Measurements from ENCODE around the gene MYO16.

MYO16 gene

GRCh38 chr13:108921238-108921637 lies 291.8 kb downstream of the MYO16 start:
- no peak overlapping the region for H3K4me3 ChIP-seq (ENCODE audit: low read depth, low read length)
- TF ChIP-seq CTCF (IDR thresholded peaks at IDR 0.05; ENCODE audit: insufficient read depth, low read depth, low read length, missing control alignments) = no peak
- DNase-seq (ENCODE audit: low read depth) = no peak

- TF ChIP-seq CTCF (IDR thresholded peaks at IDR 0.05; ENCODE audit: insufficient read depth, low read depth, low read length, missing control alignments) = no peak
- H3K4me3 ChIP-seq (ENCODE audit: low read depth, low read length) = no peak overlapping the region
- no peak for DNase-seq (ENCODE audit: low read depth)
These were observed 292.7 kb downstream of the MYO16 start for GRCh38 chr13:108922108-108922507.

GRCh38 chr13:108923386-108924047 lies 294.1 kb downstream of the MYO16 start:
- DNase-seq (ENCODE audit: low read depth) = no peak
- no peak for TF ChIP-seq CTCF (IDR thresholded peaks at IDR 0.05; ENCODE audit: insufficient read depth, low read depth, low read length, missing control alignments)
- no peak overlapping the region for H3K4me3 ChIP-seq (ENCODE audit: low read depth, low read length)

GRCh38 chr13:108924134-108924533 lies 294.7 kb downstream of the MYO16 start:
- TF ChIP-seq CTCF (IDR thresholded peaks at IDR 0.05; ENCODE audit: insufficient read depth, low read depth, low read length, missing control alignments) = no peak
- H3K4me3 ChIP-seq (ENCODE audit: low read depth, low read length) = no peak overlapping the region
- DNase-seq (ENCODE audit: low read depth) = no peak

GRCh38 chr13:108924541-108924940 lies 295.1 kb downstream of the MYO16 start:
- no peak for DNase-seq (ENCODE audit: low read depth)
- no peak overlapping the region for H3K4me3 ChIP-seq (ENCODE audit: low read depth, low read length)
- TF ChIP-seq CTCF (IDR thresholded peaks at IDR 0.05; ENCODE audit: insufficient read depth, low read depth, low read length, missing control alignments) = no peak

GRCh38 chr13:108925070-108925469 lies 295.7 kb downstream of the MYO16 start:
- no peak for TF ChIP-seq CTCF (IDR thresholded peaks at IDR 0.05; ENCODE audit: insufficient read depth, low read depth, low read length, missing control alignments)
- no peak for DNase-seq (ENCODE audit: low read depth)
- no peak overlapping the region for H3K4me3 ChIP-seq (ENCODE audit: low read depth, low read length)

- no peak for TF ChIP-seq CTCF (IDR thresholded peaks at IDR 0.05; ENCODE audit: insufficient read depth, low read depth, low read length, missing control alignments)
- H3K4me3 ChIP-seq (ENCODE audit: low read depth, low read length) = no peak overlapping the region
- DNase-seq (ENCODE audit: low read depth) = no peak
These were observed 297.5 kb downstream of the MYO16 start for GRCh38 chr13:108926862-108927261.
